ENCODE data around the gene CGB1. TPM values are rescaled to one million over a fixed set of nuclear protein-coding genes. Genes with fewer than 3 reads are reported as not detected.
A peak's percentile ranks its signal among the peaks of the same experiment; 100 is the strongest.

Gene CGB1
- total RNA-seq, 1 donor from 2014 or later = not detected

DNA sequence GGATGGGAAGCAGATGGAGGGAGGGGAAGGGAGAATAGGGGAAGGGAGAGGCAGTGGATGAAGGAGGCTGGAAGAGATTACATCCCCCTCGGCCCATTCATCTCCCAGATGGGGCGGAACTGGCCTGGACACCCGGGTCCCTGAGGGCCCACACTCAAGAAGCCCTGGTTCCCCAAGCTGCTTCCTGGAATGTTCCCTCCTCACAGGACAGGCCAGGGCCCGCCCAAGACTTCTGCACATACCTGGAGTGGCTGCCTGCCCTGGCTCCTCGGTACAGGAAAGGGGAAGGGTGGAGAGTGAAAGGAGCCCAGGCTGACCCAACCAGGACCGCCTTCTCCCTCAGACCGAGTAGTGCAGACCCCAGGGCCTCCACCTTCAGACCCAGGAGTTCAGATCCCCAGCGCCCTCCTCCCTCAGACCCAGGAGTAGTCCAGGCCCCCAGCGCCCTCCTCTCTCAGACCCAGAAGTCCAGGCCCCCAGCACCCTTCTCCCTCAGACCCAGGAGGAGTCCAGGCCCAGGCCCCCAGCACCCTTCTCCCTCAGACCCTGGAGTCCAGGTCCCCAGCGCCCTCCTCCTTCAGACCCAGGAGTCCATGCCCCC, 27.4 kb upstream of the CGB1 start:
- peak; percentile 83 for ATAC-seq
- Histone ChIP-seq H3K27me3 (peaks cover 55% of the 10 kb centered on the region), H3K36me3 (no peaks in the 10 kb centered on the region), H3K27ac (no peak overlapping the region), H3K4me3 (peak overlapping the region; percentile 26), H3K9me3 (no peaks in the 10 kb centered on the region), H3K4me1 (peaks cover 3% of the 10 kb centered on the region)
- TF ChIP-seq, protein P1, sequence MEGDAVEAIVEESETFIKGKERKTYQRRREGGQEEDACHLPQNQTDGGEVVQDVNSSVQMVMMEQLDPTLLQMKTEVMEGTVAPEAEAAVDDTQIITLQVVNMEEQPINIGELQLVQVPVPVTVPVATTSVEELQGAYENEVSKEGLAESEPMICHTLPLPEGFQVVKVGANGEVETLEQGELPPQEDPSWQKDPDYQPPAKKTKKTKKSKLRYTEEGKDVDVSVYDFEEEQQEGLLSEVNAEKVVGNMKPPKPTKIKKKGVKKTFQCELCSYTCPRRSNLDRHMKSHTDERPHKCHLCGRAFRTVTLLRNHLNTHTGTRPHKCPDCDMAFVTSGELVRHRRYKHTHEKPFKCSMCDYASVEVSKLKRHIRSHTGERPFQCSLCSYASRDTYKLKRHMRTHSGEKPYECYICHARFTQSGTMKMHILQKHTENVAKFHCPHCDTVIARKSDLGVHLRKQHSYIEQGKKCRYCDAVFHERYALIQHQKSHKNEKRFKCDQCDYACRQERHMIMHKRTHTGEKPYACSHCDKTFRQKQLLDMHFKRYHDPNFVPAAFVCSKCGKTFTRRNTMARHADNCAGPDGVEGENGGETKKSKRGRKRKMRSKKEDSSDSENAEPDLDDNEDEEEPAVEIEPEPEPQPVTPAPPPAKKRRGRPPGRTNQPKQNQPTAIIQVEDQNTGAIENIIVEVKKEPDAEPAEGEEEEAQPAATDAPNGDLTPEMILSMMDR (IDR thresholded peaks at IDR 0.05) = no peak
- no peak for DNase-seq
- intact Hi-C loops (cut with DNase I) = no loop called here

DNA sequence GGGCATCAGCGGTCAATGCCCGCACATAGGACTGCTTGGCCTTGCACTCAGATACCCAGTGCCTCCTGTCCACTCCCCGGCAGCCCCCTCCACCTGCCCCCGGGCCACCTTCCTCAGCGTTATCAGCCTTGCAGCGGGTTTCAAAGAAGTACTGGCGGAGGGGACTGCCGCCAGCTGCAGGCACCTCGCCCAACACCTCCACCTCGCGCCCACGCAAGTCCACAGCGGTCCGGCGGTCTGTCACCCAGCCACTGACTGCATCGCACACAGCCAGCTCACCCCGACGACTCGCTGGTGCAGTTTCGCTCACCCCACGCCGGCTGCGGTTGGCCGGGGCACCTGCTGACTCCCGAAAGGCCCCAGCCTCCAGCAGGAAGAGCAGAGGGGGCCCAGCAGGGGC, 24.8 kb upstream of the CGB1 start:
- intact Hi-C loops (cut with DNase I) = no loop called here
- DNase-seq (no peak), ATAC-seq (no peak)
- TF ChIP-seq, protein P1 (IDR thresholded peaks at IDR 0.05) = no peak
- Histone ChIP-seq H3K4me1 (peaks cover 16% of the 10 kb centered on the region), H3K4me3 (no peak overlapping the region), H3K36me3 (no peaks in the 10 kb centered on the region), H3K27ac (no peak overlapping the region), H3K27me3 (peaks cover 56% of the 10 kb centered on the region), H3K9me3 (no peaks in the 10 kb centered on the region)

DNA sequence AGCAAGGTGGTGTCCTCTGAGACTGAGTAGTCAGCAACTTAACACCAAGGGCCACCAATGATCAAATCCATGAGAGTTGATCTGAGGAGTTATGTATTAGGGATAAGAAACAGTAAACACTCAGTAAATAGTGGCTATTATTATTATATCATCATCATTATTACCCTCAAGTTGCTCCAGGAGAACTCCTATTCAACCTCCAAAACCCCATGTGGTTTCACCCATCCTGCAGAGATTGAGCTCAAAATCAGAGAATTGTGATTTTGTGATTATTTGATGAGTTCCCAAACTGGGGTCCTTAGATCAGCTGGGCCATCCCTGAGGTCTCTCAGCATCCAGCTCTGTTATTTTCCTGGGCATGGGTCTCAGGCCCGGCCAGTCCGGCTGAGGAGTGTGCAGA, 24.3 kb upstream of the CGB1 start:
- ATAC-seq (no peak), DNase-seq (no peak)
- Histone ChIP-seq H3K27me3 (peaks cover 53% of the 10 kb centered on the region), H3K36me3 (no peaks in the 10 kb centered on the region), H3K9me3 (no peaks in the 10 kb centered on the region), H3K4me1 (peaks cover 20% of the 10 kb centered on the region), H3K4me3 (no peak overlapping the region), H3K27ac (no peak overlapping the region)
- intact Hi-C loops (cut with DNase I) = no loop called here
- TF ChIP-seq, protein P1 (IDR thresholded peaks at IDR 0.05) = no peak

DNA sequence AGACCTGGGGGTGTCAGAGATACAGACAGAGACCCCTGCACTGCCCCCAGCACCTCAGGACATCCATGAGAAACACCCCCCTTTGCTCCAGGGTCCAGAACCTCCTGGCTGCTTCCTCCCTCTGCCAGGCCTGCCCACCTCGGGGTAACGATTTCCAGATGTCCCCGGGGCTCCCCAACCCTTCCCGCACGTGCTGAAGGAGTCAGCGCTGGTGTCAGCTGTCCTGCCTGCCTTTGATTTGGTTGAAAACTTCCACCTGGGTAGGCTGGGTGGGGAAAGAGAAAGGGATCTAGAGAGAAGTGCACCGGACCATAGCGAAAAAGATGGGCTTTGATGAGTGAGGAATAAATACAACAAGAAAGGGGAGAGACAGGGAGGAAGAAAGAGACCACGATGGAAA, 22.4 kb upstream of the CGB1 start:
- H3K4me1 ChIP-seq = peaks cover 19% of the 10 kb centered on the region
- no peaks in the 10 kb centered on the region for H3K9me3 ChIP-seq
- no peak overlapping the region for H3K4me3 ChIP-seq
- intact Hi-C loops (cut with DNase I) = no loop called here
- TF ChIP-seq, protein P1 (IDR thresholded peaks at IDR 0.05) = no peak
- H3K27ac ChIP-seq = no peak overlapping the region
- H3K27me3 ChIP-seq = peaks cover 35% of the 10 kb centered on the region
- no peak for DNase-seq
- ATAC-seq = no peak
- no peaks in the 10 kb centered on the region for H3K36me3 ChIP-seq

DNA sequence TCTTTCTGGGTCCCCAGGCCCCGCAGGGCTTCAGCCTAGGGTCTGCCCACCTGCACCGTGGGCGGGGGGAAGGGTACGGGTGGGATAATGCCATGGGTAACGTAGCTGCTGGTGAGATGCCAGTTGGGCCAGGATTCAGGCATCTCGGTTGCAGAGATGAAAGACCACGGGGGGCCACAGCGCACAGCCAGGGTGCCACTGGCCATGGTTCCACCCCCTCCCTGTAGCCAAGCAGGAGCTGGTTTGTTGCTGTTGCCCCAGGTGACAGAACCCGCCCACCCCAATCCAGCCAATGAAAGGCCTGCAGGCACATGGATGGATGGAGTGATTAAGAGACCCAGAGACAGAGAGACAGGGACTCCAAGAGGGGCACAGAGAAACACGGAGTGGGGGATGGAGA, 21.9 kb upstream of the CGB1 start:
- peak; percentile 3 for ATAC-seq
- DNase-seq = no peak
- no peak overlapping the region for H3K4me3 ChIP-seq
- peaks cover 19% of the 10 kb centered on the region for H3K4me1 ChIP-seq
- TF ChIP-seq, protein P1 (IDR thresholded peaks at IDR 0.05) = no peak
- H3K27ac ChIP-seq = no peak overlapping the region
- intact Hi-C loops (cut with DNase I) = no loop called here
- no peaks in the 10 kb centered on the region for H3K36me3 ChIP-seq
- no peaks in the 10 kb centered on the region for H3K9me3 ChIP-seq
- peaks cover 34% of the 10 kb centered on the region for H3K27me3 ChIP-seq

Data from upper lobe of right lung (tissue), 1 donor.